Measurements from ENCODE around the gene PTPN4.

GRCh38 chr2:119862127-119862889 is 102.6 kb downstream of the PTPN4 start:
- no peak for TF ChIP-seq FOSL1 (CRISPR knock-in tag; IDR thresholded peaks at IDR 0.05; ENCODE audit: borderline replicate concordance)
- no peak for TF ChIP-seq POLR2AphosphoS2 (IDR thresholded peaks at IDR 0.05; ENCODE audit: low read depth, low read length)
- no peak for TF ChIP-seq ZBTB33 (CRISPR knock-in tag; IDR thresholded peaks at IDR 0.05)
- TF ChIP-seq ZNF274 (CRISPR knock-in tag; IDR thresholded peaks at IDR 0.05): no peak
- no peak for TF ChIP-seq FOXP1 (IDR thresholded peaks at IDR 0.05)
- TF ChIP-seq FOXP1 (CRISPR knock-in tag; IDR thresholded peaks at IDR 0.05): no peak
- no peak for TF ChIP-seq POLR2A (IDR thresholded peaks at IDR 0.05; ENCODE audit: insufficient read depth in 1 of 2, low read depth in 2 of 2, low read length in 2 of 2)

Measured in HepG2 (cell line).